PC-9 (cell line): ENCODE measurements around the gene EVI5L.

ENCODE experiments used
- EZH2 ChIP-seq: fragments of 200-600 bp; sonication (generic); IDR thresholded peaks from 2 replicates; pipeline ENCODE4 v1.8.0; 2017; ENCODE audit warnings: antibody characterized with exemption, low read depth
- TF ChIP-seq, protein P1 (sequence below): fragments of 200-600 bp; sonication (generic); conservative IDR thresholded peaks from 2 replicates; pipeline ENCODE4 v1.6.1; 2017; ENCODE audit warnings: mixed run types, antibody characterized with exemption, mild to moderate bottlenecking, moderate library complexity

DNA sequence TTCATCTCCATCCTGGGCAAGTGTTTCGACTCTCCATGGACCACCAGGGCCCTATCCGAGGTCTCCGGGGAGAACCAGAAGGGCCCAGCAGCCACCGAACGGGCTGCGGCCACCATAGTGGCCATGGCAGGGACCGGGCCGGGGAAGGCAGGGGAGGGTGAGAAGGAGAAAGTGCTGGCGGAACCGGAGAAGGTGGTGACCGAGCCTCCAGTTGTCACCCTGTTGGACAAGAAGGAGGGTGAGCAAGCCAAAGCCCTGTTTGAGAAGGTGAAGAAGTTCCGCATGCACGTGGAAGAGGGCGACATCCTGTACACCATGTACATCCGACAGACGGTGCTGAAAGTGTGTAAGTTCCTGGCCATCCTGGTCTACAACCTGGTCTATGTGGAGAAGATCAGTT lies 68.9 kb downstream of the EVI5L start:
- TF ChIP-seq EZH2: no peak
- TF ChIP-seq, protein P1, sequence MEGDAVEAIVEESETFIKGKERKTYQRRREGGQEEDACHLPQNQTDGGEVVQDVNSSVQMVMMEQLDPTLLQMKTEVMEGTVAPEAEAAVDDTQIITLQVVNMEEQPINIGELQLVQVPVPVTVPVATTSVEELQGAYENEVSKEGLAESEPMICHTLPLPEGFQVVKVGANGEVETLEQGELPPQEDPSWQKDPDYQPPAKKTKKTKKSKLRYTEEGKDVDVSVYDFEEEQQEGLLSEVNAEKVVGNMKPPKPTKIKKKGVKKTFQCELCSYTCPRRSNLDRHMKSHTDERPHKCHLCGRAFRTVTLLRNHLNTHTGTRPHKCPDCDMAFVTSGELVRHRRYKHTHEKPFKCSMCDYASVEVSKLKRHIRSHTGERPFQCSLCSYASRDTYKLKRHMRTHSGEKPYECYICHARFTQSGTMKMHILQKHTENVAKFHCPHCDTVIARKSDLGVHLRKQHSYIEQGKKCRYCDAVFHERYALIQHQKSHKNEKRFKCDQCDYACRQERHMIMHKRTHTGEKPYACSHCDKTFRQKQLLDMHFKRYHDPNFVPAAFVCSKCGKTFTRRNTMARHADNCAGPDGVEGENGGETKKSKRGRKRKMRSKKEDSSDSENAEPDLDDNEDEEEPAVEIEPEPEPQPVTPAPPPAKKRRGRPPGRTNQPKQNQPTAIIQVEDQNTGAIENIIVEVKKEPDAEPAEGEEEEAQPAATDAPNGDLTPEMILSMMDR: no peak
